ENCODE results near the gene STAM2. TPM values are rescaled to one million over a fixed set of nuclear protein-coding genes. Genes with fewer than 3 reads are reported as not detected.
"Not testable (repeated sequence)": the region's sequence is repeated elsewhere in the genome, so short reads cannot be mapped to it uniquely, and the experiment has no call there.

Gene STAM2
- total RNA-seq, 1 experiment from 2014 or later, result 27.6 TPM

- no peaks in the 10 kb centered on the region for H3K27me3 Mint-ChIP-seq (ENCODE audit: insufficient read depth, unreplicated experiment)
- peak overlapping the region; percentile 74 for H3K27ac Mint-ChIP-seq (ENCODE audit: low read depth, unreplicated experiment)
- BruUV-seq (replicated peaks), result TSS peak; percentile 97
- H3K4me1 Mint-ChIP-seq (ENCODE audit: insufficient read depth, unreplicated experiment), result peaks cover 26% of the 10 kb centered on the region
- H3K4me3 Mint-ChIP-seq (ENCODE audit: unreplicated experiment), result no peak overlapping the region
- intact Hi-C loops (cut with micrococcal nuclease), result loop anchor here (1.0 to 2.0 kb wide), 2 partner anchors 135 to 517 kb away; partner anchors contain the start of genes FMNL2 and PRPF40A
- H3K9me3 Mint-ChIP-seq (ENCODE audit: unreplicated experiment), result no peaks in the 10 kb centered on the region
- TF ChIP-seq CTCF (IDR thresholded peaks at IDR 0.05; ENCODE audit: unreplicated experiment), result no peak
- no peak for DNase-seq (ENCODE audit: unreplicated experiment)
- ChIA-PET POLR2A (interaction anchor here (0.6 to 3.4 kb wide), 22 partner anchors 9 to 517 kb away, joined by 3 to 29 read pairs (median 4); partner anchors contain the start of genes FMNL2, PRPF40A and STAM2), CTCF (interaction anchor here (0.7 to 2.0 kb wide), 9 partner anchors 8 to 428 kb away, joined by 3 to 7 read pairs (median 3); no protein-coding TSS in a partner anchor)
- no peaks in the 10 kb centered on the region for H3K36me3 Mint-ChIP-seq (ENCODE audit: insufficient read depth, unreplicated experiment)
Measured at GRCh38 chr2:152200101-152200500, 24.5 kb upstream of the STAM2 start.

GRCh38 chr2:152198499-152198898 lies 22.9 kb upstream of the STAM2 start:
- Mint-ChIP-seq H3K4me1 (ENCODE audit: insufficient read depth, unreplicated experiment) (peaks cover 26% of the 10 kb centered on the region), H3K27me3 (ENCODE audit: insufficient read depth, unreplicated experiment) (no peaks in the 10 kb centered on the region), H3K9me3 (ENCODE audit: unreplicated experiment) (no peaks in the 10 kb centered on the region), H3K36me3 (ENCODE audit: insufficient read depth, unreplicated experiment) (no peaks in the 10 kb centered on the region), H3K4me3 (ENCODE audit: unreplicated experiment) (no peak overlapping the region), H3K27ac (ENCODE audit: low read depth, unreplicated experiment) (no peak overlapping the region)
- DNase-seq (ENCODE audit: unreplicated experiment), result no peak
- POLR2A ChIA-PET, result interaction anchor here (0.8 to 3.4 kb wide), 3 partner anchors 137 to 301 kb away, joined by 3 to 29 read pairs (median 23); partner anchors contain the start of gene FMNL2
- CTCF ChIA-PET, result interaction anchor here (0.6 to 1.6 kb wide), 5 partner anchors 9 to 270 kb away, joined by 3 to 6 read pairs (median 5); no protein-coding TSS in a partner anchor
- TF ChIP-seq CTCF (IDR thresholded peaks at IDR 0.05; ENCODE audit: unreplicated experiment), result no peak
- BruUV-seq (replicated peaks), result no TSS peak
- intact Hi-C loops (cut with micrococcal nuclease), result no loop called here

DNA sequence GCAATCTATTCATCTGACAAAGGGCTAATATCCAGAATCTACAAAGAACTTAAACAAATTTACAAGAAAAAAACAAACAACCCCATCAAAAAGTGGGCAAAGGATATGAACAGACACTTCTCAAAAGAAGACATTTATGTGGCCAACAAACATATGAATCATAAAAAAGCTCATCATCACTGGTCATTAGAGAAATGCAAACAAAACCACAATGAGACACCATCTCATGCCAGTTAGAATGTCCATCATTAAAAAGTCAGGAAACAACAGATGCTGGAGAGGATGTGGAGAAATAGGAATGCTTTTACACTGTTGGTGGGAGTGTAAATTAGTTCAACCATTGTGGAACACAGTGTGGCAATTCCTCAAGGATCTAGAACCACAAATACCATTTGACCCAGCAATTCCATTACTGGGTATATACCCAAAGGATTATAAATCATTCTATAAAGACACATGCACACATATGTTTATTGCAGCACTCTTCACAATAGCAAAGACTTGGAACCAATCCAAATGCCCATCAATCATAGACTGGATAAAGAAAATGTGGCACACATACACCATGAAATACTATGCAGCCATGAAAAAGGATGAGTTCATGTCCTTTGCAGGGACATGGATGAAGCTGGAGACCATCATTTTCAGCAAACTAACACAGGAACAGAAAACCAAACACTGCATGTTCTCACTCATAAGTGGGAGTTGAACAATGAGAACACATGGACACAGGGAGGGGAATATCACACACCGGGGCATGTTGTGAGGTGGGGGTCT lies 22.1 kb upstream of the STAM2 start:
- H3K27ac Mint-ChIP-seq (ENCODE audit: low read depth, unreplicated experiment); POLR2A ChIA-PET; BruUV-seq (replicated peaks); DNase-seq (ENCODE audit: unreplicated experiment); H3K4me3 Mint-ChIP-seq (ENCODE audit: unreplicated experiment); H3K36me3 Mint-ChIP-seq (ENCODE audit: insufficient read depth, unreplicated experiment); H3K9me3 Mint-ChIP-seq (ENCODE audit: unreplicated experiment); intact Hi-C loops (cut with micrococcal nuclease); H3K27me3 Mint-ChIP-seq (ENCODE audit: insufficient read depth, unreplicated experiment): not testable (repeated sequence)
- H3K4me1 Mint-ChIP-seq (ENCODE audit: insufficient read depth, unreplicated experiment), result peaks cover 25% of the 10 kb centered on the region
- CTCF ChIA-PET, result interaction anchor here (1.0 to 1.5 kb wide), 3 partner anchors 8 to 438 kb away, joined by 5 to 6 read pairs (median 6); no protein-coding TSS in a partner anchor

GRCh38 chr2:152189622-152190495 lies 14.3 kb upstream of the STAM2 start:
- no peaks in the 10 kb centered on the region for H3K27me3 Mint-ChIP-seq (ENCODE audit: insufficient read depth, unreplicated experiment)
- peak; percentile 85 for DNase-seq (ENCODE audit: unreplicated experiment)
- TF ChIP-seq CTCF (IDR thresholded peaks at IDR 0.05; ENCODE audit: unreplicated experiment), result peak; percentile 84
- H3K27ac Mint-ChIP-seq (ENCODE audit: low read depth, unreplicated experiment), result no peak overlapping the region
- CTCF ChIA-PET, result interaction anchor here (0.5 to 1.5 kb wide), 51 partner anchors 9 to 827 kb away, joined by 3 to 42 read pairs (median 4); partner anchors contain the start of gene STAM2
- H3K4me1 Mint-ChIP-seq (ENCODE audit: insufficient read depth, unreplicated experiment), result no peaks in the 10 kb centered on the region
- no peaks in the 10 kb centered on the region for H3K36me3 Mint-ChIP-seq (ENCODE audit: insufficient read depth, unreplicated experiment)
- intact Hi-C loops (cut with micrococcal nuclease), result loop anchor here (1.0 to 2.0 kb wide), 5 partner anchors 145 to 445 kb away; partner anchors contain the start of gene FMNL2
- BruUV-seq (replicated peaks), result no TSS peak
- POLR2A ChIA-PET, result interaction anchor here (0.9 to 1.8 kb wide), 3 partner anchors 11 to 446 kb away, joined by 3 to 9 read pairs (median 4); no protein-coding TSS in a partner anchor
- no peaks in the 10 kb centered on the region for H3K9me3 Mint-ChIP-seq (ENCODE audit: unreplicated experiment)
- no peak overlapping the region for H3K4me3 Mint-ChIP-seq (ENCODE audit: unreplicated experiment)

DNA sequence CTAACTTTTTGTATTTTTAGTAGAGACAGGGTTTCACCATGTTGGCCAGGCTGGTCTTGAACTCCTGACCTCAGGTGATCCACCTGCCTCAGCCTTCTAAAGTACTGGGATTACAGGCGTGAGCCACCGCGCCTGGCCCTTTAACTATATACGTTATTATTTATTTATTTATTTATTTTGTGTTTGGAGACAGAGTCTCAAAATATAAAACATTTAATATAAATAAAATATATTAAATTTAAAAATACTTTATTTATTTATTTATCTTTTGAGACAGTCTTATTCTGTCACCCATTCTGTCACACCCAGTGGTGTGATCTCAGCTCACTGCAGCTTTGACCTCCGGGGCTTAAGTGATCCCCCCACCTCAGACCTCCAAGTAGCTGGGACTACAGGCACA lies 11.2 kb upstream of the STAM2 start:
- ChIA-PET CTCF (interaction anchor here (0.6 to 4.5 kb wide), 9 partner anchors 10 to 451 kb away, joined by 3 to 52 read pairs (median 4); partner anchors contain the start of gene STAM2), POLR2A (interaction anchor here (0.6 kb wide), 1 partner anchor 152 kb away, joined by 3 read pairs; no protein-coding TSS in a partner anchor)
- H3K9me3 Mint-ChIP-seq (ENCODE audit: unreplicated experiment); H3K4me1 Mint-ChIP-seq (ENCODE audit: insufficient read depth, unreplicated experiment); H3K36me3 Mint-ChIP-seq (ENCODE audit: insufficient read depth, unreplicated experiment); H3K27me3 Mint-ChIP-seq (ENCODE audit: insufficient read depth, unreplicated experiment); H3K4me3 Mint-ChIP-seq (ENCODE audit: unreplicated experiment); intact Hi-C loops (cut with micrococcal nuclease); BruUV-seq (replicated peaks); H3K27ac Mint-ChIP-seq (ENCODE audit: low read depth, unreplicated experiment); DNase-seq (ENCODE audit: unreplicated experiment): not testable (repeated sequence)

All from MCF 10A (cell line).